ENCODE measurements around the gene ARF5.
"Not testable (repeated sequence)": the region's sequence is repeated elsewhere in the genome, so short reads cannot be mapped to it uniquely, and the experiment has no call there.

ARF5 gene

GRCh38 chr7:127588019-127588696 lies at the start of gene ARF5:
Gene ARF5 (plus strand): TSS chr7:127588411. CDS start chr7:127588499, 88 bp downstream.
- peak; percentile 73 for DNase-seq

GRCh38 chr7:127539116-127539515 lies 49.1 kb upstream of the ARF5 start:
- DNase-seq = no peak

GRCh38 chr7:127540461-127540860 lies 47.8 kb upstream of the ARF5 start:
- DNase-seq = not testable (repeated sequence)

GRCh38 chr7:127541548-127541947 lies 46.7 kb upstream of the ARF5 start:
- DNase-seq = no peak

- DNase-seq = no peak
Observed at GRCh38 chr7:127546313-127546712, 41.9 kb upstream of the ARF5 start.

GRCh38 chr7:127550247-127550646 lies 38.0 kb upstream of the ARF5 start:
- DNase-seq = no peak

GRCh38 chr7:127551941-127552340 lies 36.3 kb upstream of the ARF5 start:
- DNase-seq = no peak

- no peak for DNase-seq
Observed at GRCh38 chr7:127556404-127556803, 31.8 kb upstream of the ARF5 start.

GRCh38 chr7:127557803-127558202 lies 30.4 kb upstream of the ARF5 start:
- DNase-seq = no peak

- no peak for DNase-seq
Observed at GRCh38 chr7:127566242-127566641, 22.0 kb upstream of the ARF5 start.

- not testable (repeated sequence) for DNase-seq
Observed at GRCh38 chr7:127568034-127568433, 20.2 kb upstream of the ARF5 start.

- no peak for DNase-seq
Observed at GRCh38 chr7:127571741-127572505, 16.3 kb upstream of the ARF5 start.

- no peak for DNase-seq
Observed at GRCh38 chr7:127578036-127578684, 10.1 kb upstream of the ARF5 start.

- DNase-seq = no peak
Observed at GRCh38 chr7:127578711-127579275, 9.4 kb upstream of the ARF5 start.

- DNase-seq = no peak
Observed at GRCh38 chr7:127580612-127581011, 7.6 kb upstream of the ARF5 start.

- DNase-seq = no peak
Observed at GRCh38 chr7:127581716-127582115, 6.5 kb upstream of the ARF5 start.

- DNase-seq = no peak
Observed at GRCh38 chr7:127582361-127582760, 5.8 kb upstream of the ARF5 start.

- DNase-seq = no peak
Observed at GRCh38 chr7:127584648-127585043, 3.6 kb upstream of the ARF5 start.

GRCh38 chr7:127585044-127585953 lies 2.9 kb upstream of the ARF5 start, which contains the start of gene GCC1:
Gene GCC1 (minus strand): TSS chr7:127585596. CDS start chr7:127585182, 414 bp downstream.
- peak; percentile 81 for DNase-seq

GRCh38 chr7:127586346-127586745 lies 1.9 kb upstream of the ARF5 start:
- no peak for DNase-seq

- DNase-seq = no peak
Observed at GRCh38 chr7:127587663-127588018, 570 bp upstream of the ARF5 start.

- DNase-seq = peak; percentile 30
Observed at GRCh38 chr7:127588697-127589482, 679 bp downstream of the ARF5 start.

All from NCI-H2029 (cell line).